ENCODE results near the gene GRAMD2B. TPM values are rescaled to one million over a fixed set of nuclear protein-coding genes. Genes with fewer than 3 reads are reported as not detected.

The GRAMD2B gene
- polyA plus RNA-seq, 1 donor from 2014 or later, result not detected

DNA sequence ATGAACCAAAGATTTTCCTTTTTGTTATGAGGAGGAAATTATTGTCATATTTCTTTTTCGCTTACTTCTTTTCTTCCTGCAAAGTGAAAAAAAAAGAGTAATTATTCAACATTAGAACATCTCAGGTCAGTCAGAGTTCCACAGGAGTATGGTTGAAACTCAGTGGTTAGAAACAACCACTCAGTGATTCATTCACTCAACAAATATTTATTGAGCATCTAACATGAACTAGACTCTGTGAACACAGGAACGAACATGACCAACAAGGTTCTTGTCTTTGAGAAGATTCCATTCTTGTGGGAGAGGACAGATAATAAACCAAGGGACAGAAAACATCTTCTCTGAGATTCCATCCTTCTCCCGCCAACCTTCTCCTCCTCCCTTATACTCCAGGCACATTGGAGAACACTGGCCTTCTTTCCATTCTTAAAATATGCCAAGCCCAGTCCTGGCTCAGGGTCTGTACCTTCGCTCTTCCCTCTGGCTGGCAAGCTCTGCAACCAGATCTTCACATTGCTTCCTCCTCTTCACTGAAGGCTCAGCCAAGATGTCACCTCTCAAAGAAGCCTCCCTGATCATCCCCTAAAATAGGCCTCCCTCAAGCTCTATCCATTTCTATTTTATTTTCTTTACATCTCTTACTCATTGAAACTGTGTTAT, 6.8 kb upstream of the GRAMD2B start:
- TF ChIP-seq EP300 (conservative IDR thresholded peaks at IDR 0.05; ENCODE audit: poor library complexity, severe bottlenecking), result no peak
- no peak for TF ChIP-seq SMC3 (conservative IDR thresholded peaks at IDR 0.05; ENCODE audit: poor library complexity)
- TF ChIP-seq RAD21 (conservative IDR thresholded peaks at IDR 0.05), result no peak
- TF ChIP-seq CTCF (IDR thresholded peaks at IDR 0.05; ENCODE audit: poor library complexity, severe bottlenecking), result no peak
- no peak for TF ChIP-seq EZH2 (IDR thresholded peaks at IDR 0.05; ENCODE audit: borderline replicate concordance, insufficient read depth, low read length, poor library complexity, severe bottlenecking)
- no peak for TF ChIP-seq POLR2AphosphoS5 (IDR thresholded peaks at IDR 0.05)
- TF ChIP-seq TAF1 (IDR thresholded peaks at IDR 0.05; ENCODE audit: low read depth), result no peak
- TF ChIP-seq REST (IDR thresholded peaks at IDR 0.05; ENCODE audit: borderline replicate concordance), result no peak
- no peak for TF ChIP-seq MXI1 (conservative IDR thresholded peaks at IDR 0.05; ENCODE audit: poor library complexity, severe bottlenecking)
- no peaks in the 10 kb centered on the region for H3K9me2 ChIP-seq (ENCODE audit: insufficient read depth, low read length)
- no peaks in the 10 kb centered on the region for H4K20me1 ChIP-seq (ENCODE audit: insufficient read depth)
- H3K27ac ChIP-seq (ENCODE audit: low read length), result no peak overlapping the region
- no peaks in the 10 kb centered on the region for H3K36me3 ChIP-seq (ENCODE audit: insufficient read depth, low read length)
- no peak overlapping the region for H2AFZ ChIP-seq (ENCODE audit: low read depth, low read length)
- H3F3A ChIP-seq (ENCODE audit: insufficient read depth, low read length, poor library complexity, severe bottlenecking), result no peaks in the 10 kb centered on the region
- no peak overlapping the region for H3K4me2 ChIP-seq (ENCODE audit: low read length)
- no peak overlapping the region for H3K4me3 ChIP-seq (ENCODE audit: low read length)
- no peaks in the 10 kb centered on the region for H3K9me3 ChIP-seq (ENCODE audit: low read length)
- H3K9ac ChIP-seq (ENCODE audit: low read length), result no peak overlapping the region
- no peaks in the 10 kb centered on the region for H3K27me3 ChIP-seq (ENCODE audit: insufficient read depth, low read depth, low read length)
- no peaks in the 10 kb centered on the region for H3K79me2 ChIP-seq (replicated peaks; ENCODE audit: insufficient read depth, low read length)

DNA sequence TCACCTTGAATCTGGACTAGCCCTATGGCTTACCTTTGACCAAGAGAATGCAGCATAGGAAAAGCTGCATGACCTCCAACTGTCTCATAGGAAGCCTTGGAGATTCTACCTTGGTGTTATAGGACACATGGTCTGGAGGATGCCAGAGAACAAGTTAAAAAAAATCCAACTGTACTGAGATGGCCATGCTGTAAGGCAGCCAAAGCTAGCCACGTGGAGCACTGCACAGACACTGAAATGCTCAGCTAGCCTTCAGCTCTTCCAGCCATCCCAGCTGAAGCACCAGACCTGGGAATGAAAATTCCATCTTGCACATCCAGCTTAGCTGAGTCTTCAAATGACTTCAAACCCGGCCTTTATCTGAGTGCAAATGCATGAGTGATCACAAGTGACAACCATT, 6.0 kb upstream of the GRAMD2B start:
- H3K9me2 ChIP-seq (ENCODE audit: insufficient read depth, low read length), result no peaks in the 10 kb centered on the region
- no peak overlapping the region for H3K4me3 ChIP-seq (ENCODE audit: low read length)
- no peaks in the 10 kb centered on the region for H3K27me3 ChIP-seq (ENCODE audit: insufficient read depth, low read depth, low read length)
- H3K9ac ChIP-seq (ENCODE audit: low read length), result no peak overlapping the region
- H3K4me2 ChIP-seq (ENCODE audit: low read length), result no peak overlapping the region
- no peaks in the 10 kb centered on the region for H3K79me2 ChIP-seq (replicated peaks; ENCODE audit: insufficient read depth, low read length)
- H3F3A ChIP-seq (ENCODE audit: insufficient read depth, low read length, poor library complexity, severe bottlenecking), result no peaks in the 10 kb centered on the region
- no peaks in the 10 kb centered on the region for H3K36me3 ChIP-seq (ENCODE audit: insufficient read depth, low read length)
- TF ChIP-seq CTCF (IDR thresholded peaks at IDR 0.05; ENCODE audit: poor library complexity, severe bottlenecking), result no peak
- no peak for TF ChIP-seq EP300 (conservative IDR thresholded peaks at IDR 0.05; ENCODE audit: poor library complexity, severe bottlenecking)
- no peak for TF ChIP-seq EZH2 (IDR thresholded peaks at IDR 0.05; ENCODE audit: borderline replicate concordance, insufficient read depth, low read length, poor library complexity, severe bottlenecking)
- no peak for TF ChIP-seq POLR2AphosphoS5 (IDR thresholded peaks at IDR 0.05)
- TF ChIP-seq MXI1 (conservative IDR thresholded peaks at IDR 0.05; ENCODE audit: poor library complexity, severe bottlenecking), result no peak
- no peak for TF ChIP-seq SMC3 (conservative IDR thresholded peaks at IDR 0.05; ENCODE audit: poor library complexity)
- no peaks in the 10 kb centered on the region for H4K20me1 ChIP-seq (ENCODE audit: insufficient read depth)
- no peak overlapping the region for H2AFZ ChIP-seq (ENCODE audit: low read depth, low read length)
- no peaks in the 10 kb centered on the region for H3K9me3 ChIP-seq (ENCODE audit: low read length)
- no peak overlapping the region for H3K27ac ChIP-seq (ENCODE audit: low read length)
